H9 (cell line): Measurements from ENCODE around the gene IL1RN. TPM values are rescaled to one million over a fixed set of nuclear protein-coding genes. Genes with fewer than 3 reads are reported as not detected.

Experiments
- DNase-seq: peaks from one replicate; pipeline ENCODE4 v3.0.0-alpha.2; 2017
- H2AFZ ChIP-seq: one replicate; pipeline ENCODE4 v1.6.1; 2013; ENCODE audit warnings: mild to moderate bottlenecking, low read length, control low read depth, moderate library complexity
- H2AK5ac ChIP-seq: 2 replicates; pipeline ENCODE4 v1.6.1; 2013; ENCODE audit warnings: low read length, control low read depth, mixed read lengths; ENCODE audit not compliant: insufficient read length
- H2BK120ac ChIP-seq: one replicate; pipeline ENCODE4 v1.6.1; 2013; ENCODE audit warnings: low read depth, mild to moderate bottlenecking, low read length, control low read depth, inconsistent platforms; ENCODE audit not compliant: poor library complexity, severe bottlenecking
- H2BK12ac ChIP-seq: 2 replicates; pipeline ENCODE4 v1.6.1; 2013; ENCODE audit warnings: low read length, control low read depth, mixed read lengths, low read depth; ENCODE audit not compliant: insufficient read length
- H2BK15ac ChIP-seq: 2 replicates; pipeline ENCODE4 v1.6.1; 2013; ENCODE audit warnings: low read depth, low read length, control low read depth
- H2BK20ac ChIP-seq: one replicate; pipeline ENCODE4 v1.6.1; 2013; ENCODE audit warnings: low read depth, mild to moderate bottlenecking, low read length, control low read depth, inconsistent platforms; ENCODE audit not compliant: poor library complexity, severe bottlenecking
- H2BK5ac ChIP-seq: 2 replicates; pipeline ENCODE4 v1.6.1; 2013; ENCODE audit warnings: low read length, control low read depth, mixed read lengths; ENCODE audit not compliant: insufficient read length
- H3K14ac ChIP-seq: 2 replicates; pipeline ENCODE4 v1.6.1; 2013; ENCODE audit warnings: low read length, control low read depth; ENCODE audit not compliant: insufficient read depth
- H3K18ac ChIP-seq: 2 replicates; pipeline ENCODE4 v1.6.1; 2013; ENCODE audit warnings: low read depth, mild to moderate bottlenecking, mixed read lengths, low read length, control low read depth; ENCODE audit not compliant: insufficient read length
- H3K23ac ChIP-seq: 2 replicates; pipeline ENCODE4 v1.6.1; 2013; ENCODE audit warnings: low read length, control low read depth, mixed read lengths, low read depth; ENCODE audit not compliant: insufficient read length
- H3K23me2 ChIP-seq: 2 replicates; pipeline ENCODE4 v1.6.1; 2013; ENCODE audit warnings: low read depth, mild to moderate bottlenecking, mixed read lengths, low read length, control low read depth; ENCODE audit not compliant: insufficient read length, poor library complexity, severe bottlenecking
- H3K27ac ChIP-seq: 2 replicates; pipeline ENCODE4 v1.5.1; 2013; ENCODE audit warnings: low read length, control low read depth, mixed read lengths, low read depth; ENCODE audit not compliant: insufficient read length
- H3K27me3 ChIP-seq: 2 replicates; pipeline ENCODE4 v1.6.1; 2013; ENCODE audit warnings: low read length, control low read depth, inconsistent platforms; ENCODE audit not compliant: insufficient read depth
- H3K4ac ChIP-seq: 2 replicates; pipeline ENCODE4 v1.6.1; 2013; ENCODE audit warnings: low read depth, mild to moderate bottlenecking, control low read depth, inconsistent platforms, low read length, moderate library complexity
- H3K4me1 ChIP-seq: 2 replicates; pipeline ENCODE4 v1.6.1; 2013; ENCODE audit warnings: low read length, control low read depth, inconsistent platforms; ENCODE audit not compliant: insufficient read depth
- H3K4me2 ChIP-seq: 2 replicates; pipeline ENCODE4 v1.6.1; 2013; ENCODE audit warnings: low read length, control low read depth, mixed read lengths; ENCODE audit not compliant: insufficient read length, insufficient read depth
- H3K56ac ChIP-seq: 2 replicates; pipeline ENCODE4 v1.6.1; 2013; ENCODE audit warnings: low read depth, mild to moderate bottlenecking, mixed read lengths, low read length, control low read depth; ENCODE audit not compliant: insufficient read length
- H3K79me1 ChIP-seq: 2 replicates; pipeline ENCODE4 v1.6.1; 2013; ENCODE audit warnings: low read depth, mild to moderate bottlenecking, moderate library complexity, low read length, control low read depth, inconsistent platforms; ENCODE audit not compliant: insufficient read depth, poor library complexity, severe bottlenecking
- H3K79me2 ChIP-seq: 2 replicates; pipeline ENCODE4 v1.6.1; 2013; ENCODE audit warnings: low read length, control low read depth, inconsistent platforms; ENCODE audit not compliant: insufficient read depth
- H3K9ac ChIP-seq: 2 replicates; pipeline ENCODE4 v1.6.1; 2013; ENCODE audit warnings: low read length, control low read depth, mixed read lengths; ENCODE audit not compliant: insufficient read length; ENCODE audit errors: extremely low read depth
- H3K9me3 ChIP-seq: one replicate; pipeline ENCODE4 v1.6.1; 2013; ENCODE audit warnings: low read depth, low read length, inconsistent platforms; ENCODE audit not compliant: control insufficient read depth
- H3T11ph ChIP-seq: one replicate; pipeline ENCODE4 v1.6.1; 2013; ENCODE audit warnings: mild to moderate bottlenecking, low read length, control low read depth, inconsistent platforms
- H4K20me1 ChIP-seq: one replicate; pipeline ENCODE4 v1.6.1; 2013; ENCODE audit not compliant: control insufficient read depth, insufficient read length, insufficient read depth
- H4K5ac ChIP-seq: 2 replicates; pipeline ENCODE4 v1.6.1; 2013; ENCODE audit warnings: low read depth, mild to moderate bottlenecking, mixed read lengths, low read length, control low read depth; ENCODE audit not compliant: insufficient read length
- H4K8ac ChIP-seq: replicated peaks from 2 replicates; pipeline ENCODE4 v1.6.1; 2013; ENCODE audit warnings: low read length, control low read depth, mixed read lengths, low read depth; ENCODE audit not compliant: insufficient read length
- H4K91ac ChIP-seq: 2 replicates; pipeline ENCODE4 v1.6.1; 2013; ENCODE audit warnings: low read depth, mild to moderate bottlenecking, moderate library complexity, mixed read lengths, low read length, control low read depth; ENCODE audit not compliant: insufficient read length
- H3K27ac Mint-ChIP-seq, 3 experiments: 2 replicates in 2 of 3; 3 replicates in 1 of 3; pipeline ENCODE4 v1.8.0; 2020 to 2021; ENCODE audit warnings: mixed read lengths in 3 of 3, mild to moderate bottlenecking in 1 of 3, moderate library complexity in 1 of 3
- H3K27me3 Mint-ChIP-seq: 2 replicates; pipeline ENCODE4 v1.8.0; 2021; ENCODE audit warnings: low read depth, mild to moderate bottlenecking, moderate library complexity, mixed read lengths
- H3K36me3 Mint-ChIP-seq, 3 experiments: 2 replicates in 2 of 3; 3 replicates in 1 of 3; pipeline ENCODE4 v1.8.0; 2020 to 2021; ENCODE audit warnings: low read depth in 3 of 3, mixed read lengths in 3 of 3; ENCODE audit not compliant: insufficient read depth in 1 of 3
- H3K4me1 Mint-ChIP-seq, 2 experiments: 2 replicates each; pipeline ENCODE4 v1.8.0; 2020; ENCODE audit warnings: mixed read lengths in 2 of 2
- H3K4me3 Mint-ChIP-seq, 2 experiments: 2 replicates in 1 of 2; 3 replicates in 1 of 2; pipeline ENCODE4 v1.8.0; 2020 to 2021; ENCODE audit warnings: mild to moderate bottlenecking in 2 of 2, mixed read lengths in 2 of 2, moderate library complexity in 1 of 2
- H3K9me3 Mint-ChIP-seq, 2 experiments: 2 replicates in 1 of 2; 3 replicates in 1 of 2; pipeline ENCODE4 v1.8.0; 2020; ENCODE audit warnings: mild to moderate bottlenecking in 2 of 2, mixed read lengths in 2 of 2, moderate library complexity in 1 of 2
- WGBS: extraction: QIAGEN DNeasy Blood & Tissue Kit; methylation state at CpG from one replicate; pipeline ENCODE4 v1.1.7; 2013; ENCODE audit warnings: missing lambda C conversion rate, low lambda C conversion rate, mixed read lengths; ENCODE audit not compliant: insufficient read length; ENCODE audit errors: extremely low coverage; 5-methylcytosine and 5-hydroxymethylcytosine counted together
- total RNA-seq: library from RNA; stranded (reverse); gene quantifications from 2 replicates; pipeline ENCODE4 v1.2.1, GENCODE V29; 2021
- TF ChIP-seq, protein P1 (sequence below): fragments of 200-600 bp; sonication (generic); conservative IDR thresholded peaks from 3 replicates; pipeline ENCODE4 v1.8.0; 2021; ENCODE audit warnings: antibody characterized with exemption, mild to moderate bottlenecking

The IL1RN gene
- total RNA-seq, 1 experiment from 2014 or later: not detected

- Histone ChIP-seq H3K4ac (no peak overlapping the region), H2BK5ac (no peak overlapping the region), H2BK15ac (no peak overlapping the region), H3K4me1 (no peaks in the 10 kb centered on the region; the same call in 1 of the 2 replicates), H4K20me1 (no peaks in the 10 kb centered on the region), H3K79me1 (no peaks in the 10 kb centered on the region), H3K79me2 (no peaks in the 10 kb centered on the region), H2BK12ac (no peak overlapping the region), H2BK20ac (no peak overlapping the region), H4K8ac (no peak overlapping the region), H4K5ac (no peak overlapping the region), H3K27ac (no peak overlapping the region), H2BK120ac (no peak overlapping the region), H3K23me2 (no peaks in the 10 kb centered on the region), H2AK5ac (no peak overlapping the region), H3K23ac (no peak overlapping the region), H3K9me3 (no peaks in the 10 kb centered on the region), H3K18ac (no peak overlapping the region), H3K27me3 (no peaks in the 10 kb centered on the region), H3K56ac (no peak overlapping the region), H3K4me2 (no peak overlapping the region), H3K9ac (no peak overlapping the region), H3T11ph (no peak overlapping the region), H4K91ac (no peak overlapping the region), H3K14ac (no peak overlapping the region), H2AFZ (no peak overlapping the region)
- no peaks in the 10 kb centered on the region; a peak in 2 of 7 replicates for H3K36me3 Mint-ChIP-seq
- no peak for DNase-seq
- no peaks in the 10 kb centered on the region for H3K9me3 Mint-ChIP-seq
- no peak overlapping the region for H3K27ac Mint-ChIP-seq
- TF ChIP-seq, protein P1, sequence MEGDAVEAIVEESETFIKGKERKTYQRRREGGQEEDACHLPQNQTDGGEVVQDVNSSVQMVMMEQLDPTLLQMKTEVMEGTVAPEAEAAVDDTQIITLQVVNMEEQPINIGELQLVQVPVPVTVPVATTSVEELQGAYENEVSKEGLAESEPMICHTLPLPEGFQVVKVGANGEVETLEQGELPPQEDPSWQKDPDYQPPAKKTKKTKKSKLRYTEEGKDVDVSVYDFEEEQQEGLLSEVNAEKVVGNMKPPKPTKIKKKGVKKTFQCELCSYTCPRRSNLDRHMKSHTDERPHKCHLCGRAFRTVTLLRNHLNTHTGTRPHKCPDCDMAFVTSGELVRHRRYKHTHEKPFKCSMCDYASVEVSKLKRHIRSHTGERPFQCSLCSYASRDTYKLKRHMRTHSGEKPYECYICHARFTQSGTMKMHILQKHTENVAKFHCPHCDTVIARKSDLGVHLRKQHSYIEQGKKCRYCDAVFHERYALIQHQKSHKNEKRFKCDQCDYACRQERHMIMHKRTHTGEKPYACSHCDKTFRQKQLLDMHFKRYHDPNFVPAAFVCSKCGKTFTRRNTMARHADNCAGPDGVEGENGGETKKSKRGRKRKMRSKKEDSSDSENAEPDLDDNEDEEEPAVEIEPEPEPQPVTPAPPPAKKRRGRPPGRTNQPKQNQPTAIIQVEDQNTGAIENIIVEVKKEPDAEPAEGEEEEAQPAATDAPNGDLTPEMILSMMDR: no peak
- H3K4me1 Mint-ChIP-seq: peaks cover 26 to 30% of the 10 kb centered on the region in 2 experiments
- peaks cover 5% of the 10 kb centered on the region for H3K27me3 Mint-ChIP-seq
- no CpG with 5 or more reads among the region's 11 CpGs for WGBS
- no peak overlapping the region for H3K4me3 Mint-ChIP-seq
These were observed 48.6 kb downstream of the IL1RN start for GRCh38 chr2:113175736-113176695.
